Endothelial cell (in vitro differentiated cells): ENCODE results near the gene CPE. TPM values are rescaled to one million over a fixed set of nuclear protein-coding genes. Genes with fewer than 3 reads are reported as not detected.

Source experiments
- DNase-seq: peaks from one replicate; pipeline ENCODE4 v3.0.0; 2021; ENCODE audit warnings: low spot score
- H3K27ac Mint-ChIP-seq: one replicate; pipeline ENCODE4 v1.8.0; 2021; ENCODE audit warnings: mixed read lengths, inconsistent platforms; ENCODE audit not compliant: unreplicated experiment
- H3K27me3 Mint-ChIP-seq: one replicate; pipeline ENCODE4 v1.8.0; 2021; ENCODE audit warnings: mild to moderate bottlenecking, moderate library complexity, mixed read lengths, inconsistent platforms; ENCODE audit not compliant: unreplicated experiment
- H3K36me3 Mint-ChIP-seq: one replicate; pipeline ENCODE4 v1.8.0; 2021; ENCODE audit warnings: mild to moderate bottlenecking, low read depth, mixed read lengths, inconsistent platforms; ENCODE audit not compliant: unreplicated experiment
- H3K4me1 Mint-ChIP-seq: one replicate; pipeline ENCODE4 v1.8.0; 2021; ENCODE audit warnings: mild to moderate bottlenecking, mixed read lengths, inconsistent platforms; ENCODE audit not compliant: unreplicated experiment
- H3K4me3 Mint-ChIP-seq: one replicate; pipeline ENCODE4 v1.8.0; 2021; ENCODE audit warnings: mild to moderate bottlenecking, mixed read lengths, inconsistent platforms; ENCODE audit not compliant: unreplicated experiment
- H3K9me3 Mint-ChIP-seq: one replicate; pipeline ENCODE4 v1.8.0; 2021; ENCODE audit warnings: mixed read lengths, inconsistent platforms; ENCODE audit not compliant: unreplicated experiment
- total RNA-seq: library from RNA; stranded (reverse); fragmentation: NEBNext Ultra II Directional; extraction: Animal tissue kit (Norgen Biotek cat#: 25700); gene quantifications from one replicate; pipeline ENCODE4 v1.2.1, GENCODE V29; 2021; ENCODE audit not compliant: unreplicated experiment
- TF ChIP-seq, protein P1 (sequence below): fragments of 200-600 bp; sonication (generic); IDR thresholded peaks from one replicate; pipeline ENCODE4 v1.5.0; 2021; ENCODE audit warnings: antibody characterized with exemption; ENCODE audit not compliant: unreplicated experiment

Gene CPE
- total RNA-seq, 1 donor from 2014 or later: 2.3 TPM

DNA sequence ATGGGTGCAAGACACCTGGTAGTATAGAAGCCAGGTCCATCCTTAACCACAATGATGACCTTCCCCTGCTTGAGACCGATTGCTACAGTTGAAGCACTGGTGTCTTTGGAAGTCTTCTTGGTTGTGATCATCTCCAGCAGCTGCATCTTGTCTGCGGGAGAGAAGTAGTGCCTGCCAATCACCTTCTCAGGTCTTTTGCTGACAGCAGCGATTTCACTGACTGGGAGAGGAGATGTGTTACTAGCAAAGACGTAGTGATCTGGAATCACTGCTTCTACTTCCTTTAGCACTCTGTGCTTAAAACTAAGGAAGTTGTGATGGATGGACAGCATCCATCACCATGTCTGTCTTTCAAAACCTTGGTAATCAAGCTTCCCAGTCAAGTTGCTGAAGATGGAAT, 25.9 kb downstream of the CPE start:
- TF ChIP-seq, protein P1, sequence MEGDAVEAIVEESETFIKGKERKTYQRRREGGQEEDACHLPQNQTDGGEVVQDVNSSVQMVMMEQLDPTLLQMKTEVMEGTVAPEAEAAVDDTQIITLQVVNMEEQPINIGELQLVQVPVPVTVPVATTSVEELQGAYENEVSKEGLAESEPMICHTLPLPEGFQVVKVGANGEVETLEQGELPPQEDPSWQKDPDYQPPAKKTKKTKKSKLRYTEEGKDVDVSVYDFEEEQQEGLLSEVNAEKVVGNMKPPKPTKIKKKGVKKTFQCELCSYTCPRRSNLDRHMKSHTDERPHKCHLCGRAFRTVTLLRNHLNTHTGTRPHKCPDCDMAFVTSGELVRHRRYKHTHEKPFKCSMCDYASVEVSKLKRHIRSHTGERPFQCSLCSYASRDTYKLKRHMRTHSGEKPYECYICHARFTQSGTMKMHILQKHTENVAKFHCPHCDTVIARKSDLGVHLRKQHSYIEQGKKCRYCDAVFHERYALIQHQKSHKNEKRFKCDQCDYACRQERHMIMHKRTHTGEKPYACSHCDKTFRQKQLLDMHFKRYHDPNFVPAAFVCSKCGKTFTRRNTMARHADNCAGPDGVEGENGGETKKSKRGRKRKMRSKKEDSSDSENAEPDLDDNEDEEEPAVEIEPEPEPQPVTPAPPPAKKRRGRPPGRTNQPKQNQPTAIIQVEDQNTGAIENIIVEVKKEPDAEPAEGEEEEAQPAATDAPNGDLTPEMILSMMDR: no peak
- DNase-seq: no peak
- Mint-ChIP-seq H3K4me1 (no peaks in the 10 kb centered on the region), H3K4me3 (no peak overlapping the region), H3K27ac (no peak overlapping the region), H3K27me3 (peaks cover 2% of the 10 kb centered on the region), H3K9me3 (no peaks in the 10 kb centered on the region), H3K36me3 (no peaks in the 10 kb centered on the region)

DNA sequence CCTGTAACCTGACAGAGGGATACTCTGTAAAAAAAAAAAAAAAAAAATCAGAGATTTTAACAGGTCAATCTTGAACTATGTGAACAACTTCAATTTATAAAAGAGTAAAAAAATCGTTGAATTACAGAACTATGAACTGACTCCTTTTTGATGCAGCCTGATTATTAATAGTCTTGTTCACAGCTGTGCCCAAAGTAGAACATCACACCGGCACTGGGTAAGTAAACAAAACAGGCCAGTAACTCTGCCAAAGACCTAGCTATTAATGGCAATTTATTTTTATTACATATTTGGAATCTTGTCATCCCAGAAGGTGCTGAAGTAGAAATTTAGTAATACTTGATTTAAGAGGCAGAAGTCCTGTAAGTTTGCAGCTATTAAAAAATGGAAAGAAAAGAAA, 31.4 kb downstream of the CPE start:
- Mint-ChIP-seq H3K27me3 (no peaks in the 10 kb centered on the region), H3K27ac (no peak overlapping the region), H3K4me3 (no peak overlapping the region), H3K36me3 (no peaks in the 10 kb centered on the region), H3K9me3 (no peaks in the 10 kb centered on the region), H3K4me1 (no peaks in the 10 kb centered on the region)
- DNase-seq: no peak
- TF ChIP-seq, protein P1: no peak

DNA sequence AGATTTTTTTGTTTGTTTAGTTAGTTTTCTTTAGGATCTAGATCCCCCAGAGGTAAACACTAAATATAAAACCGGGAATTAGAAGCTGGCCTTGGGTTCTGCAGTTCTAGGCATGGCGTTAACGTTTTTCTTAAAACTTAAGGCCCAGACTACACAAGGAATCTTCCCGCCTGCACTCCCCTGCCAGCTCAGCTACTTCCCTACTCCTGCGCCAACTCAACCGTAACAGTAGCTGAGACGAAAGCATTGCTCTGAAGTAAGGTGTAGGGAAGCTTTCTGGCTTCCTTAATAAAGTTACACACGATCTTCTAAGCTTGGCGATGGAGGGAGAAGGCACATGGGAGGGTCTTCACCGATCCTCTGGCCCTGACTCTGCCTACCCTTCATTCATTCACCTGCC, 37.1 kb downstream of the CPE start:
- no peak overlapping the region for H3K27ac Mint-ChIP-seq
- DNase-seq: no peak
- H3K9me3 Mint-ChIP-seq: no peaks in the 10 kb centered on the region
- TF ChIP-seq, protein P1: no peak
- H3K4me3 Mint-ChIP-seq: no peak overlapping the region
- H3K36me3 Mint-ChIP-seq: no peaks in the 10 kb centered on the region
- no peaks in the 10 kb centered on the region for H3K4me1 Mint-ChIP-seq
- H3K27me3 Mint-ChIP-seq: no peaks in the 10 kb centered on the region

DNA sequence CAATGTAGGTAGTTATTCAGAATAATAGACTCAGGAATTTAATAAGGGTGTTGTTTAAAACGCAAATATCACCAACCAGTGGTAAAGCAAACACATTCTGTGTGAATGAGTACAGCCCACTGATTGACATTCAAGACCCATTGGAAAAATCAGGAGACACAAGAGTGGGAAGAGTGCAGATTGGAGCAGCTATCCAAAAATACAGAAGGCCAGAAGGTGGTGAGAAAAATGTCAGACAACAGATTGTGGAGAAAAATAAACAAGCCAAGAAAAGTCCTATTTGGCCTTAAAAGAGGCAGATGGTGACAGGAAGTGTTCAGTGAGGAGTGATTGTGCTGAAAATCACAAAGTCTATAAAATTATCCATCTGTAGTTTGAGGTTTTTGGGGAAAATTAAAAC, 39.3 kb downstream of the CPE start:
- H3K9me3 Mint-ChIP-seq: no peaks in the 10 kb centered on the region
- H3K36me3 Mint-ChIP-seq: no peaks in the 10 kb centered on the region
- H3K4me1 Mint-ChIP-seq: no peaks in the 10 kb centered on the region
- no peak overlapping the region for H3K27ac Mint-ChIP-seq
- DNase-seq: no peak
- H3K4me3 Mint-ChIP-seq: no peak overlapping the region
- TF ChIP-seq, protein P1: no peak
- H3K27me3 Mint-ChIP-seq: no peaks in the 10 kb centered on the region

DNA sequence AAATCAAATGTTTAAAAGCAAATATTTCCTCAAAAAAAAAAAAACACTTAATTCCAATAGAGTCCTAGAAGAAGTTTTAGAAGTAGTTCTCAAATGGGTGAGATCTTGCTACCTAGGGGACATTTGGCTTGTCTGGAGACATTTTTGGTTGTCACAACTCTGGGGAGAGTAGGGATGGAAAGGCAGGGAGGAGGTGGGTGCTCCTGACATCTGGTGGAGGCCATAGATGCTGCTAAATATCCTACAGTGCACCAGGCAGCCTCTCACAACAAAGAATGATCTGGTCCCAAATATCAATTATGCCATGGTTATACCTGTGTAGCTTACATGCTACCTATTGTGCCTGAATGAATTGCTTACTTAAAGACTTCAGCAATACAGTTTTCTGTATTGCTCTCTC, 46.8 kb downstream of the CPE start:
- Mint-ChIP-seq H3K36me3 (no peaks in the 10 kb centered on the region), H3K27me3 (peaks cover 2% of the 10 kb centered on the region), H3K4me3 (no peak overlapping the region), H3K27ac (no peak overlapping the region), H3K4me1 (no peaks in the 10 kb centered on the region), H3K9me3 (no peaks in the 10 kb centered on the region)
- TF ChIP-seq, protein P1: no peak
- DNase-seq: no peak
